Ovary (tissue), 3 donors: ENCODE data around the gene TMEM232.

Experiments used
- EP300 ChIP-seq: sonication (generic); formaldehyde crosslinking; IDR thresholded peaks from one replicate; pipeline ENCODE4 v1.6.1; 2017; ENCODE audit warnings: antibody characterized with exemption
- TF ChIP-seq, protein P1 (sequence below), 3 donors: fragments of 450-650 bp in 2 of 3; fragments of 200-600 bp in 1 of 3; IDR thresholded peaks; one replicate each; pipeline versions ENCODE4 v1.5.1 to v1.8.0; 2016 to 2022; ENCODE audit warnings: antibody characterized with exemption in 3 of 3, mild to moderate bottlenecking in 1 of 3
- donor health status: DM: no; HTN: no; CAD: no.

DNA sequence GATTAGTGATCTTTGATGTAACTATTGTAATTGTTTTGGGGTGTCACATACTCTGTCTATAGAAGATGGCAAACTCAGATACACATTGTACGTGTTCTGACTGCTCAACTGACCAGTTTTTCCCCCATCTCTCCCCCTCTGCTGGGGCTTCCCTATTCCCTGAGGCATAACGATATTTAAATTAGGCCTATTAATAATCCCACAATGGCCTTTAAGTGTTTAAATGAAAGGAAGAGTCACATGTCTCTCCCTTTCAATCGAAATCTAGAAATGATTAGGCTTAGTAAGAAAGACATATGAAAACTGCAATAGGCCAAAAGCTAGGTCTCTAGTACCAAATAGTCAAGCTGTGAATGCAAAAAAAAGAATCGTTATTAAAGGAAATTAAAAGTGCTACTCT lies 265.6 kb downstream of the TMEM232 start:
- TF ChIP-seq EP300, result no peak
- TF ChIP-seq, protein P1, sequence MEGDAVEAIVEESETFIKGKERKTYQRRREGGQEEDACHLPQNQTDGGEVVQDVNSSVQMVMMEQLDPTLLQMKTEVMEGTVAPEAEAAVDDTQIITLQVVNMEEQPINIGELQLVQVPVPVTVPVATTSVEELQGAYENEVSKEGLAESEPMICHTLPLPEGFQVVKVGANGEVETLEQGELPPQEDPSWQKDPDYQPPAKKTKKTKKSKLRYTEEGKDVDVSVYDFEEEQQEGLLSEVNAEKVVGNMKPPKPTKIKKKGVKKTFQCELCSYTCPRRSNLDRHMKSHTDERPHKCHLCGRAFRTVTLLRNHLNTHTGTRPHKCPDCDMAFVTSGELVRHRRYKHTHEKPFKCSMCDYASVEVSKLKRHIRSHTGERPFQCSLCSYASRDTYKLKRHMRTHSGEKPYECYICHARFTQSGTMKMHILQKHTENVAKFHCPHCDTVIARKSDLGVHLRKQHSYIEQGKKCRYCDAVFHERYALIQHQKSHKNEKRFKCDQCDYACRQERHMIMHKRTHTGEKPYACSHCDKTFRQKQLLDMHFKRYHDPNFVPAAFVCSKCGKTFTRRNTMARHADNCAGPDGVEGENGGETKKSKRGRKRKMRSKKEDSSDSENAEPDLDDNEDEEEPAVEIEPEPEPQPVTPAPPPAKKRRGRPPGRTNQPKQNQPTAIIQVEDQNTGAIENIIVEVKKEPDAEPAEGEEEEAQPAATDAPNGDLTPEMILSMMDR (IDR thresholded peaks at IDR 0.05), result no peak
